NT2/D1 (cell line): Measurements from ENCODE around the gene RPL38.

Source experiments
- SUZ12 ChIP-seq: IDR thresholded peaks from 2 replicates; pipeline ENCODE4 v1.6.1; 2011; ENCODE audit not compliant: insufficient read length, insufficient read depth; ENCODE audit errors: extremely low read depth
- YY1 ChIP-seq: IDR thresholded peaks from 2 replicates; pipeline ENCODE4 v1.6.1; 2011; ENCODE audit not compliant: insufficient read length, insufficient read depth

- TF ChIP-seq SUZ12 = no peak
- TF ChIP-seq YY1 = no peak
Observed at GRCh38 chr17:74164446-74165045, 38.9 kb upstream of the RPL38 start.
